MV-4-11 (cell line): ENCODE measurements around the gene SPATA3.
A peak's percentile ranks its signal among the peaks of the same experiment; 100 is the strongest.
"Not testable (repeated sequence)": the region's sequence is repeated elsewhere in the genome, so short reads cannot be mapped to it uniquely, and the experiment has no call there.

Experiments used
- DNase-seq: peaks from one replicate; lab custom pipeline; 2025; lab: John Stamatoyannopoulos, UW

Gene SPATA3

GRCh38 chr2:230998882-230999281 lies 3.0 kb downstream of the SPATA3 start:
- peak; percentile 13 for DNase-seq

- no peak for DNase-seq
These were observed 3.6 kb downstream of the SPATA3 start for GRCh38 chr2:230999477-230999876.

GRCh38 chr2:231000211-231000904 lies 4.4 kb downstream of the SPATA3 start:
- DNase-seq = no peak

DNA sequence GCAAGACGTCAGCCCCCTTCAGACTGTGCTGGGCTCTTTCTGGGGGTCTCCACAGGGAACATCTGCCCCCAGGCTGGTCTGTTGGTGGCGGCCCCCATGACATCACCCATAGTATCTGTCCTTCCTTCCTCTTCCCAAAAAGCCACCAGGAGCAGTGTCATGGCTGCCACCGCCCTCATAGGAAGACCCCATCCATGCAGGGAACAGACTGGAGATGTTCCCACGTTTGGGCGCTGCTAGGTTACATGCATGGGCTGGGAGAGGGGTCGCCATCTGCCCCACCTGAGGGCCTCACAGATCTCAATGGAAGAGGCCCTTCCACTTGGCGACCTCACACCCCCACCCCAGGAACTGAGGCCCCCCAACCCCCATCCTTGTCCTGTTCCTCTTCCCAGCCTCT lies 5.1 kb downstream of the SPATA3 start:
- DNase-seq = no peak

- no peak for DNase-seq
These were observed 6.0 kb downstream of the SPATA3 start for GRCh38 chr2:231001921-231002320.

DNA sequence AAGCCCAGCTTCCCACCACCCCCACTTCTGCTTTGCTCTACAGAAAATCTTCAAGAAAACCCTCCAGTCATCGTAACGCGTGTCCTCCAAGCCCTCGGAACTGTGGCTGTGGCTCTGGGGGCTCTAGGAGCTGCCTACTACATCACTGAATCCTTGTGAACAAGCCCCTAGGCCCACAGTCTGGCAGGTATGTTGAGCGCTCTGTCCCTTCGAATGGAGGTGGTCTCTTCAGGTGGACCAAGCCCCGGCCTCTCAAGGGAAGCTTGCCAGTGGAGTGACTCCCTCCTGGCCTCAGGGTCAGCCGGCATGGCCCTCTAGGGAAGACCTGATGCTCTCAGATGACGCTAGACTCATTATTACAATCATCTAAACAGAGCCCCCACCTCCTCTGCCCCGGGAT lies 6.7 kb downstream of the SPATA3 start:
- DNase-seq = no peak

GRCh38 chr2:231003186-231003585 lies 7.3 kb downstream of the SPATA3 start:
- no peak for DNase-seq

GRCh38 chr2:231004930-231005329 lies 9.0 kb downstream of the SPATA3 start:
- DNase-seq = not testable (repeated sequence)

DNA sequence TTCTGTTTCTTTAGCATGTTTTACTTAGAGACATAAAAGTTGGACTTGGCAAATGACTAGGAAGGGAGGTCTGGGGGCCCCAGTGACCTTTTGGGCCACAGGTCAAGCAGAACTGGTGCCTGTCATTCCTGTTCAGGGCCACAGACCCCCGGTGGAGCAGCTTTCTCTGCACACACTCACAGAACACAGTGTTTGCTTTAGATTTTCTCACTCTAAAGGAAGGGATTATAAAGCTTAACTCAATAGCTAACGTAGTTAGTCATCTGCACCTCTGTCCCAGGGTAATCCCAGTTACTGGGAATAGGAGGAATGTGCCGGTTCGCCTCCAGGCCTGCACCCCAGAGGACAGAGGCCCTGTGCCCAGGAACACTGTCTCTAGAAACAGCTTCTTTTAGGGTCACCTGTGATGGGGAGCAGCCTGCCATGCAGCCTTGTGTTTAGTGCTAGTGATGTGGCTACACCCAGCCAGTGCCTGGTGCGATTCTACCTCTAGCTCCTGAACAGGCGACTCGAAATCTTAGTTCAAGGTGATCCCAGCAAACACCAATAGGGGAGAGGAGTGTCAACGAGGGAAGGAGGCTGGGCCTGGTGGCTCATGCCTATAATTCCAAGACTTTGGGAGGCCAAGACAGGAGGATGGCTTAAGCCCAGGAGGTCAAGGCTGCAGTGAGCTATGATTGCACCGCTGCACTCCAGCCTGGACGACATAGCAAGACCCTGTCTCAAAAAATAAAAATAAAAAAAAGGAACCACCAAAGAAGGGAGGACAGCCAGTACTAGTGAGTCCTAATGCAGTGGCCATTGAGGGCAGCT lies 11.6 kb downstream of the SPATA3 start:
- no peak for DNase-seq

DNA sequence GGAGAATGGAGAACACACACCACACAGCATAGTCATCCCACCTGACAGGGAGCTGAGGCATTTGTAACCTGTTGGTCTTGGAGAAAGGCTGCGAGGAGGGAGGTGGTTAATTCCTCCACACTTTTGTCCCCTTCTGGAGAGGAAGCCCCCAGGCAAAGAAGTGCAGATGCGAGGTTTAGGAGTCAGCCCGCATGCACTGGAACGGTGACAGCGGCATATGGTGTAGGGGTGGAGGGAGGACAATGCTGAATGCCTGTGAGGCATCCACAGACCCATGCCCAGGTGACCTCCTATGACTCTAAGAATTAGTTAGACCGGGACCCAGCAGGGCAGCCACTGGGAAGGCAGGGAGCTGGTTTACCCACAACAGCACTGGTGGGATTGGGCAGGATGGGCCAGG lies 12.2 kb downstream of the SPATA3 start:
- no peak for DNase-seq

- DNase-seq = no peak
These were observed 13.5 kb downstream of the SPATA3 start for GRCh38 chr2:231009236-231009919.

DNA sequence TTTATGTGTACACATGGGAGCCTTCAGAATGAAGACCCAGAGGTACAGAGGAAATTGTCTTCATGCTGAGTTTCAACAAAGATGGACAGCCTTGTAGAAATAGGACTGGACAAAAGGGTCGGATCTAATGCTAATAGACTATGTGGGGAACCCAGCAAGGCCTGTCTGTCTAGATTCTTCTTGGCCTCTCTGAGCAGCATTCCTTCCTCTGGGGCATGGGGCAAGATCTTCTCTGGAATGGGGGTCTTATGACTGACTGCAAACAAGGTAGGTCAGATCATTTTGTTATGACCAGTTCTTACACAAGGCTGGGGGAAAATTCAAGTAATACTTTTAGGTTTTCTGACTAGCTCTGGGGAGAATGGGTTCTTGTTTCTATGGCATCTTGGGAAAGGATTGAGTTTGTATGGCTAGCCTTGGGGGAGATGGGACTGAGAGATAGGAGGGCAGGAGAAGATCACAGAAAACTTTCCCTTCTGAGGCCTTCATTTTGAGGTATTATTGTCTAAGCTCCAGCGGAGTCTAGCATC lies 14.3 kb downstream of the SPATA3 start:
- DNase-seq = no peak

- DNase-seq = no peak
These were observed 15.6 kb downstream of the SPATA3 start for GRCh38 chr2:231011526-231011925.

GRCh38 chr2:231012463-231012862 lies 16.5 kb downstream of the SPATA3 start:
- no peak for DNase-seq

GRCh38 chr2:231013820-231014219 lies 17.9 kb downstream of the SPATA3 start:
- no peak for DNase-seq

- DNase-seq = peak; percentile 79
These were observed 19.6 kb downstream of the SPATA3 start for GRCh38 chr2:231015478-231015877.

- DNase-seq = no peak
These were observed 20.0 kb downstream of the SPATA3 start for GRCh38 chr2:231015926-231016325.

DNA sequence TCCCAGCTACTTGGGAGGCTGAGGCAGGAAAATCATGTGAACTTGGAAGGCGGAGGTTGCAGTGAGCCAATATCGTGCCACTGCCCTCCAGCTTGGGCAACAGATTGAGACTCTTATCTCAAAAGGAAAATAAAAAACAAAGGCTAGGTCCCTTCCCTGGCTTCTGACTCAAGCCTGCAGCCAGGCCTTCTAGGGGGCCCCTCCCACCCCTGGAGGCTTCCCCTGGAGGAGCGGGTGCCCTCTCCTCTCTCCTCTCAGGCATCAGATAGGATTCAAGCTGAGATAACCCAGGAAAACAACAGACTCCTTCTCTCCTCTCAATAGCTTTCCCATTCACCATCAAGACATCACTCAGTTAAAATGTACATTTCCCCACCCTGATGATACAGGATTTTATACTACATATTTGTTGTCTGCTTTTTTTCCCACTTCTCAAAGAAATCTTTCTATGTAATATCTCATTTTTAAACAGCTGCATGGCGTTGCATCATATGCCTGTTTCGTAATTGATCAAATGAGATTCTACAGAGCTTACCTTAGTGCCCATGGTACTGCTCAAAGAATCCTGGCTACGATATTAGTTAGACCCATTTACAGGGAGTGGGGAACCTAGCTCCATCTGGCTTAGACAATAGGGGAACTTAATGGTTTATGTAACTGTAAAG lies 20.8 kb downstream of the SPATA3 start:
- DNase-seq = no peak

GRCh38 chr2:231017231-231017598 lies 21.3 kb downstream of the SPATA3 start:
- DNase-seq = peak; percentile 90

GRCh38 chr2:231018184-231018583 lies 22.3 kb downstream of the SPATA3 start:
- DNase-seq = no peak

- not testable (repeated sequence) for DNase-seq
These were observed 29.1 kb downstream of the SPATA3 start for GRCh38 chr2:231025059-231025458.

GRCh38 chr2:231028889-231029288 lies 33.0 kb downstream of the SPATA3 start:
- peak; percentile 7 for DNase-seq
